NB4 (cell line): ENCODE results near the gene RSKR.
A peak's percentile ranks its signal among the peaks of the same experiment; 100 is the strongest.
"Not testable (repeated sequence)": the region's sequence is repeated elsewhere in the genome, so short reads cannot be mapped to it uniquely, and the experiment has no call there.

ENCODE experiments used
- DNase-seq: peaks from one replicate; pipeline ENCODE4 v3.0.0; 2010; ENCODE audit warnings: low read depth
- H3K4me3 ChIP-seq: one replicate; pipeline ENCODE4 v1.5.1; 2011; ENCODE audit warnings: mild to moderate bottlenecking, low read depth, low read length, moderate library complexity
- MYC ChIP-seq: IDR thresholded peaks from 2 replicates; pipeline ENCODE4 v1.6.1; 2011; ENCODE audit warnings: low read depth, low read length
- POLR2A ChIP-seq: IDR thresholded peaks from 2 replicates; pipeline ENCODE4 v1.6.1; 2011; ENCODE audit warnings: mild to moderate bottlenecking; ENCODE audit not compliant: insufficient read length; ENCODE audit errors: extremely low read depth
- TF ChIP-seq, protein P1 (sequence below): IDR thresholded peaks from 2 replicates; pipeline ENCODE4 v1.6.1; 2011; ENCODE audit warnings: low read depth, low read length
- TF ChIP-seq, protein P2 (sequence below): IDR thresholded peaks from one replicate; pipeline ENCODE4 v1.5.1; 2012; ENCODE audit warnings: low read depth, low read length

Gene RSKR, protein sequence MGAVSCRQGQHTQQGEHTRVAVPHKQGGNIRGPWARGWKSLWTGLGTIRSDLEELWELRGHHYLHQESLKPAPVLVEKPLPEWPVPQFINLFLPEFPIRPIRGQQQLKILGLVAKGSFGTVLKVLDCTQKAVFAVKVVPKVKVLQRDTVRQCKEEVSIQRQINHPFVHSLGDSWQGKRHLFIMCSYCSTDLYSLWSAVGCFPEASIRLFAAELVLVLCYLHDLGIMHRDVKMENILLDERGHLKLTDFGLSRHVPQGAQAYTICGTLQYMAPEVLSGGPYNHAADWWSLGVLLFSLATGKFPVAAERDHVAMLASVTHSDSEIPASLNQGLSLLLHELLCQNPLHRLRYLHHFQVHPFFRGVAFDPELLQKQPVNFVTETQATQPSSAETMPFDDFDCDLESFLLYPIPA

DNA sequence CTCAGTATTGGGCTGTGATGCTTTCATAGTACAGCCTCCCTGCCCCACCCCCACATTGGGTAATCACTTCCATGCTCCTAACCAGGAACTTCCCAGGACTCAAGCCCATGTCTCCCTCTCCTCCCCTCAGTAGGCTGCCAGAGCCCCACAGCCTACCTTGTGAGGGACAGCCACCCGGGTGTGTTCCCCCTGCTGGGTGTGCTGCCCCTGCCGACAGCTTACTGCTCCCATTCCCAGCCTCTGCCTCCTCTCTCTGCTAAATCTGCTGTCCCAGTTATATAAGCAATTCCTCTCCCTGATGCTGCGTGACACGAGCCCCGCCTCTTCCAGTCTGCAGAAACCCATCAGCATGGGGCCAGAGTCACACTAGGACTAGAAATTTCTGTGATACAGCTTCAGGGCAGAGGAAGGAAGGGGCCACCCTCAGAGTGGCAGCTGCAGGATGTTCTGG, at the start of gene RSKR:
RSKR (minus strand) TSS at position 255 of the 451 bp plus-strand sequence; CDS start at position 231, 24 bp downstream.
- no peak within 1 kb of the TSS for H3K4me3 ChIP-seq
- no peak for TF ChIP-seq MYC
- TF ChIP-seq, protein P1, sequence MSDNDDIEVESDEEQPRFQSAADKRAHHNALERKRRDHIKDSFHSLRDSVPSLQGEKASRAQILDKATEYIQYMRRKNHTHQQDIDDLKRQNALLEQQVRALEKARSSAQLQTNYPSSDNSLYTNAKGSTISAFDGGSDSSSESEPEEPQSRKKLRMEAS = no peak
- TF ChIP-seq, protein P2, sequence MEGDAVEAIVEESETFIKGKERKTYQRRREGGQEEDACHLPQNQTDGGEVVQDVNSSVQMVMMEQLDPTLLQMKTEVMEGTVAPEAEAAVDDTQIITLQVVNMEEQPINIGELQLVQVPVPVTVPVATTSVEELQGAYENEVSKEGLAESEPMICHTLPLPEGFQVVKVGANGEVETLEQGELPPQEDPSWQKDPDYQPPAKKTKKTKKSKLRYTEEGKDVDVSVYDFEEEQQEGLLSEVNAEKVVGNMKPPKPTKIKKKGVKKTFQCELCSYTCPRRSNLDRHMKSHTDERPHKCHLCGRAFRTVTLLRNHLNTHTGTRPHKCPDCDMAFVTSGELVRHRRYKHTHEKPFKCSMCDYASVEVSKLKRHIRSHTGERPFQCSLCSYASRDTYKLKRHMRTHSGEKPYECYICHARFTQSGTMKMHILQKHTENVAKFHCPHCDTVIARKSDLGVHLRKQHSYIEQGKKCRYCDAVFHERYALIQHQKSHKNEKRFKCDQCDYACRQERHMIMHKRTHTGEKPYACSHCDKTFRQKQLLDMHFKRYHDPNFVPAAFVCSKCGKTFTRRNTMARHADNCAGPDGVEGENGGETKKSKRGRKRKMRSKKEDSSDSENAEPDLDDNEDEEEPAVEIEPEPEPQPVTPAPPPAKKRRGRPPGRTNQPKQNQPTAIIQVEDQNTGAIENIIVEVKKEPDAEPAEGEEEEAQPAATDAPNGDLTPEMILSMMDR = no peak
- no peak for TF ChIP-seq POLR2A
- DNase-seq = peak; percentile 20

DNA sequence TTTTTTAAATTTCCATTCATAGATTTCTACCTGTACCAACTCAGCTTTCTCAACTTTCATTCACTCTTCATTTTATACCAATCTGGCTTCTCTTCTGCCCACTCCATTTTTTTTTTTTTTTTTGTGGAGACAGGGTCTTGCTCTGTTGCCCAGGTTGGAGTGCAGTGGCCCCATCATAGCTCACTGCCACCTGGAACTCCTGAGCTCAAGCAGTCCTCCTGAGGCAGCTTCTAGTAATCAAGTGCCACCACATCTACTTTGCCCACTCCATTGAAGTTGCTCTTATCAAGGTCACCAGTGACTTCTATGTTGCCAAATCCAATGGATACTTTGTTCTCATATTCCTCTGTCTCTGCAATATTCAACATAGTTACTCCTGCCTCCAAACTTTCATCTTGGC, 49.7 kb upstream of the RSKR start:
- no peak for TF ChIP-seq MYC
- TF ChIP-seq POLR2A = no peak
- TF ChIP-seq, protein P2 = no peak
- TF ChIP-seq, protein P1 = no peak
- H3K4me3 ChIP-seq = peak overlapping the region; percentile 95
- no peak for DNase-seq

DNA sequence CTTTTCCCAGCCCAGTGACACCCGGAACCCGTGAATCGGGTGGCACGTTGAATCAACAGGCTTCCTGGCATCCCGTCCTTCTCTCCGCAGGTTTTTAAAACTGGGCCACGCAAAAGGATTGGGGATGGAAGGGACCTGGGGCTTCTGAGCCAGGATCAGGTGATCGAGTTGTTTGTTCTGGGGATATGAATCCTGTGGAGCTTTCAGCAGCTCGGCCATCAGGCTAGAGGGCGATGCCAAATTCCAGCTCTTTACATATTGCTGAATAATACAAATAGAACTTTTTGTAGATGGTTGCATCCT, 48.5 kb upstream of the RSKR start:
- TF ChIP-seq MYC = no peak
- TF ChIP-seq, protein P1 = no peak
- TF ChIP-seq, protein P2 = no peak
- no peak for TF ChIP-seq POLR2A
- peak overlapping the region; percentile 95 for H3K4me3 ChIP-seq
- no peak for DNase-seq

DNA sequence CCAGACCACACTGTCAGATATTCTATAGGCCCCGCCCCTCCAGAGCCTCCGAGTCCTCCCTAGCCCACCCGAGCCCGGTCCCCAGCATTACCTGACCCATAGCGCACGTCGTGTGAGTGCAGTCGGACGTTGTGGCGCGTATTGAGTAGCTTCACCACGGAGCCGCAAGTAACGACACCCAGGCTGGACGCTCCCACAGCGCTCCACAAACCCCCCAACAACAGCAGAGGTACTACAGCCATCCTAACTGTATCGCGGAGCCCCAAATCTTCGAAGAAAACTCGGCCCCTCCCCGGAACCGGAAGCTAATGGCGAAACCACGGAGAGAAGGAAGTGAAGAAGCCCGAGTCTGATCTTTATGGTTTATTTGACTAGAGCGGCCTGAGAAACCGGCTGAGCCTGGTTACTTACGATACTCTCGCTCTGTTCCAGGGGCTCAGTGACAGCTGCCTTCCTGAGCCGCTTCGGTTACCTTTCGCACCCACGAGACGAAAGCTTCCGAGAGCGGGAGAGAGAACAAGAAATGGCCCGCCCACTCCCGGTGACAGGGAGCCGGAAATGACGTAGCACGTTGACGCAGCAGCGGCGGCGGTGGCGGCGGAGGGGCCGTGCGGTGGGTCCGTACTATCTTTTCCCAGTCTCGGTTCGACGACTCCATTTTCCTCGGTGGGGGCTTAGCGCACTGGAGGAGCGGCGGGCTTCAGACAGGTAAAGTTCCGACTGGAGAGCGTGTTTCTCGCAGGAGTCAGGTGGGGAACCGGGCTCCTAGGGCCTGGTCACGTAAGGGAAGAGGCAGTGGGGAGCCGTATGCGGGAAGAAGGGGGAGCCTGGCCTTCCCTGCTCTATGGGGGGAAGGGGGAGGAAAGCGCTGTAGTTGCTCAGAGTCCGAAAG, 47.9 kb upstream of the RSKR start, which contains the start of the genes SDF2 and SUPT6H:
SDF2 (minus strand) TSS at position 272 of the 892 bp plus-strand sequence; CDS start at position 242, 30 bp downstream.
SUPT6H (plus strand) TSS at position 571 of the 892 bp plus-strand sequence. CDS start 11,197 bp downstream, outside the sequence.
- DNase-seq = peak; percentile 91
- TF ChIP-seq, protein P1 = peak; percentile 75
- TF ChIP-seq POLR2A = peak; percentile 66
- TF ChIP-seq, protein P2 = no peak
- TF ChIP-seq MYC = peak; percentile 54; the same call in 1 of the 2 replicates
- H3K4me3 ChIP-seq = peak within 1 kb of the TSS; percentile 95

DNA sequence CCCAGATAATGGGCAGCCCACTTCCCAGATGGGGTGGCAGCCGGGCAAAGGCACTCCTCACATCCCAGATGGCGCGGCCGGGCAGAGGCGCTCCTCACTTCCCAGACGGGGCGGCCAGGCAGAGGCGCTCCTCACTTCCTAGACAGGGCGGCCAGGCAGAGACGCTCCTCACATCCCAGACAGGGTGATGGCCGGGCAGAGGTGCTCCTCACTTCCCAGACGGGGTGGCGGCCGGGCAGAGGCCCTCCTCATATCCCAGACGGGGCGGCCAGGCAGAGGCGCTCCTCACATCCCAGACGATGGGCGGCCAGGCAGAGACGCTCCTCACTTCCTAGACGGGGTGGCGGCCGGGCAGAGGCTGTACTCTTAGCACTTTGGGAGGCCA, 45.5 kb upstream of the RSKR start:
- H3K4me3 ChIP-seq, DNase-seq: not testable (repeated sequence)

DNA sequence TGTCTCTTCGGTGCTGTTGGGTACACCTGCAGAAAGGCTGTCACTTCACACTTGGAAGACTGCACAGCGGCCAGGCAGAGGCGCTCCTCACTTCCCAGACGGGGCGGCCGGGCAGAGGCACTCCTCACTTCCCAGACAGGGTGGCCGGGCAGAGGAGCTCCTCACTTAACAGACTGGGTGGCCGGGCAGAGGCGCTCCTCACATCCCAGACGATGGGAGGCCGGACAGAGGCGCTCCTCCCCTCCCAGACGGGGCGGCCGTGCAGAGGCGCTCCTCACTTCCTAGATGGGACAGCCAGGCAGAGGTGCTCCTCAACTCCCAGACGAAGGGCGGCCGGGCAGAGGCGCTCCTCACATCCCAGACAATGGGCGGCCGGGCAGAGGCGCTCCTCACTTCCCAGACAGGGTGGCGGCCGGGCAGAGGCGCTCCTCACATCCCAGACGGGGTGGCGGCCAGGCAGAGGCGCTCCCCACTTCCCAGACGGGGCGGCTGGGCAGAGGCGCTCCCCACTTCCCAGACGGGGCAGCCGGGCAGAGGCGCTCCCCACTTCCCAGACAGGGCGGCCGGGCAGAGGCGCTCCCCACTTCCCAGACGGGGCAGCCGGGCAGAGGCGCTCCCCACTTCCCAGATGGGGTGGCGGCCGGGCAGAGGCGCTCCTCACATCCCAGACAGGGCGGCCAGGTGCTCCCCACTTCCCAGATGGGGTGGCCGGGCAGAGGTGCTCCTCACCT, 44.9 kb upstream of the RSKR start:
- not testable (repeated sequence) for H3K4me3 ChIP-seq, DNase-seq

DNA sequence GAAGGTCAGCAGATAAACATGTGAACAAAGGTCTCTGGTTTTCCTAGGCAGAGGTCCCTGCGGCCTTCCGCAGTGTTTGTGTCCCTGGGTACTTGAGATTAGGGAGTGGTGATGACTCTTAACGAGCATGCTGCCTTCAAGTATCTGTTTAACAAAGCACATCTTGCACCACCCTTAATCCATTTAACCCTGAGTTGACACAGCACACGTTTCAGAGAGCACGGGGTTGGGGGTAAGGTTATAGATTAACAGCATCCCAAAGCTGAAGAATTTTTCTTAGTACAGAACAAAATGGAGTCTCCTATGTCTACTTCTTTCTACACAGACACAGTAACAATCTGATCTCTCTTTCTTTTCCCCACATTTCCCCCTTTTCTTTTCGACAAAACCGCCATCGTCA, 44.4 kb upstream of the RSKR start:
- DNase-seq, H3K4me3 ChIP-seq: not testable (repeated sequence)
